Neural progenitor cell (in vitro differentiated cells): Measurements from ENCODE around the gene VPS33B.

ENCODE experiments used
- EZH2phosphoT487 ChIP-seq: fragments of 200-600 bp; sonication (generic); IDR thresholded peaks from 2 replicates; pipeline ENCODE4 v1.6.1; 2017; ENCODE audit warnings: antibody characterized with exemption
- TF ChIP-seq, protein P1 (sequence below): fragments of 200-600 bp; sonication (generic); IDR thresholded peaks from 2 replicates; pipeline ENCODE4 v1.5.1; 2017; ENCODE audit warnings: antibody characterized with exemption, mild to moderate bottlenecking

DNA sequence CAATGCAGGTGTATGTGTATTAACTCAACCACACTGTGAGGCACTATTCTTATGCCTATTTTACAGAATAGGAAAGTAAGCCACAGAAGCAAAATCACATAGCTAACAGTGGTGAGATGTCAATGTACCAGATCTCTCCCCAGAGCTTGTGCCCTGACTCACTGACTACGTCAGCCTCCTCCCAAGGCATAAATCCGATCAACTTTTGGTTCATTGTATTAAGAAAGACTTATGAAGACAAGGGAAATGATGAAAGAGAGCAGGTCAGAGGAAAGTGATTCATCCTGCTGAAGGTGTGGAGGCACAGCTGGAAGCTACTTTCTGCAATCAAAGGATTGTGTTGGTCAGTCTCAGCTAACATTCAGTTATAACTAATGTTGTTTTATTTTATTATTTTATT, 44.6 kb upstream of the VPS33B start:
- TF ChIP-seq, protein P1, sequence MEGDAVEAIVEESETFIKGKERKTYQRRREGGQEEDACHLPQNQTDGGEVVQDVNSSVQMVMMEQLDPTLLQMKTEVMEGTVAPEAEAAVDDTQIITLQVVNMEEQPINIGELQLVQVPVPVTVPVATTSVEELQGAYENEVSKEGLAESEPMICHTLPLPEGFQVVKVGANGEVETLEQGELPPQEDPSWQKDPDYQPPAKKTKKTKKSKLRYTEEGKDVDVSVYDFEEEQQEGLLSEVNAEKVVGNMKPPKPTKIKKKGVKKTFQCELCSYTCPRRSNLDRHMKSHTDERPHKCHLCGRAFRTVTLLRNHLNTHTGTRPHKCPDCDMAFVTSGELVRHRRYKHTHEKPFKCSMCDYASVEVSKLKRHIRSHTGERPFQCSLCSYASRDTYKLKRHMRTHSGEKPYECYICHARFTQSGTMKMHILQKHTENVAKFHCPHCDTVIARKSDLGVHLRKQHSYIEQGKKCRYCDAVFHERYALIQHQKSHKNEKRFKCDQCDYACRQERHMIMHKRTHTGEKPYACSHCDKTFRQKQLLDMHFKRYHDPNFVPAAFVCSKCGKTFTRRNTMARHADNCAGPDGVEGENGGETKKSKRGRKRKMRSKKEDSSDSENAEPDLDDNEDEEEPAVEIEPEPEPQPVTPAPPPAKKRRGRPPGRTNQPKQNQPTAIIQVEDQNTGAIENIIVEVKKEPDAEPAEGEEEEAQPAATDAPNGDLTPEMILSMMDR = no peak
- no peak for TF ChIP-seq EZH2phosphoT487
